Neural progenitor cell (in vitro differentiated cells): ENCODE measurements around the gene DUSP8. TPM values are rescaled to one million over a fixed set of nuclear protein-coding genes. Genes with fewer than 3 reads are reported as not detected.
A peak's percentile ranks its signal among the peaks of the same experiment; 100 is the strongest.

ENCODE experiments used
- DNase-seq: peaks from one replicate; pipeline ENCODE4 v3.0.0-alpha.2; 2016; ENCODE audit warnings: low spot score
- H2AFZ ChIP-seq: fragments of 200-600 bp; sonication (generic); replicated peaks from 2 replicates; pipeline ENCODE4 v1.6.1; 2016; ENCODE audit warnings: antibody characterized with exemption
- H3F3A ChIP-seq: fragments of 200-600 bp; sonication (generic); 2 replicates; pipeline ENCODE4 v1.6.1; 2016; ENCODE audit warnings: antibody characterized with exemption, low read depth
- H3K27ac ChIP-seq: fragments of 200-600 bp; sonication (generic); 2 replicates; pipeline ENCODE4 v1.5.1; 2016; ENCODE audit warnings: mild to moderate bottlenecking
- H3K27me3 ChIP-seq: fragments of 200-600 bp; sonication (generic); 2 replicates; pipeline ENCODE4 v1.6.1; 2016; ENCODE audit warnings: mild to moderate bottlenecking, moderate library complexity
- H3K36me3 ChIP-seq: fragments of 200-600 bp; sonication (generic); 2 replicates; pipeline ENCODE4 v1.5.1; 2016
- H3K4me1 ChIP-seq: fragments of 200-600 bp; sonication (generic); 2 replicates; pipeline ENCODE4 v1.6.1; 2016; ENCODE audit warnings: mixed run types
- H3K4me2 ChIP-seq: fragments of 200-600 bp; sonication (generic); 2 replicates; pipeline ENCODE4 v1.6.1; 2016
- H3K4me3 ChIP-seq: fragments of 200-600 bp; sonication (generic); 2 replicates; pipeline ENCODE4 v1.5.1; 2016
- H3K79me2 ChIP-seq: fragments of 200-600 bp; sonication (generic); 2 replicates; pipeline ENCODE4 v1.6.1; 2016; ENCODE audit warnings: low read depth
- H3K9ac ChIP-seq: fragments of 200-600 bp; sonication (generic); 2 replicates; pipeline ENCODE4 v1.6.1; 2016
- H3K9me3 ChIP-seq: fragments of 200-600 bp; sonication (generic); 2 replicates; pipeline ENCODE4 v1.5.1; 2016; ENCODE audit warnings: low read depth
- H4K20me1 ChIP-seq: fragments of 200-600 bp; sonication (generic); 2 replicates; pipeline ENCODE4 v1.6.1; 2016; ENCODE audit warnings: low read depth
- H3K27ac Mint-ChIP-seq: 3 replicates; pipeline ENCODE4 v1.8.0; 2021; ENCODE audit warnings: mixed read lengths
- H3K27me3 Mint-ChIP-seq: 2 replicates; pipeline ENCODE4 v1.8.0; 2022; ENCODE audit warnings: low read depth, mild to moderate bottlenecking, inconsistent platforms, moderate library complexity, mixed read lengths; ENCODE audit not compliant: insufficient read depth
- H3K36me3 Mint-ChIP-seq: 3 replicates; pipeline ENCODE4 v1.8.0; 2021; ENCODE audit warnings: mixed read lengths
- H3K4me1 Mint-ChIP-seq: 3 replicates; pipeline ENCODE4 v1.8.0; 2021; ENCODE audit warnings: mixed read lengths
- H3K4me3 Mint-ChIP-seq: 3 replicates; pipeline ENCODE4 v1.8.0; 2021; ENCODE audit warnings: mild to moderate bottlenecking, moderate library complexity, mixed read lengths
- H3K9me3 Mint-ChIP-seq: 3 replicates; pipeline ENCODE4 v1.8.0; 2020; ENCODE audit warnings: mixed read lengths
- CTCF ChIP-seq: fragments of 200-600 bp; sonication (generic); IDR thresholded peaks from 2 replicates; pipeline ENCODE4 v1.5.1; 2017; ENCODE audit warnings: antibody characterized with exemption, mild to moderate bottlenecking
- EZH2 ChIP-seq: fragments of 200-600 bp; sonication (generic); IDR thresholded peaks from 2 replicates; pipeline ENCODE4 v1.6.1; 2017; ENCODE audit warnings: antibody characterized with exemption, mild to moderate bottlenecking, moderate library complexity
- EZH2phosphoT487 ChIP-seq: fragments of 200-600 bp; sonication (generic); IDR thresholded peaks from 2 replicates; pipeline ENCODE4 v1.6.1; 2017; ENCODE audit warnings: antibody characterized with exemption
- total RNA-seq: library from RNA; depleted of rRNA; stranded (reverse); fragments of >200 nt; gene quantifications from 2 replicates; pipeline ENCODE4 v1.2.3, GENCODE V29; 2015; ENCODE audit warnings: low replicate concordance

Gene DUSP8
- total RNA-seq, 1 donor from 2014 or later: 0.09 TPM

- no peaks in the 10 kb centered on the region for H3K9me3 Mint-ChIP-seq
- no peak for DNase-seq
- peaks cover 20% of the 10 kb centered on the region for H3K4me1 ChIP-seq
- H4K20me1 ChIP-seq: peaks cover 15% of the 10 kb centered on the region
- no peak overlapping the region for H3K27ac Mint-ChIP-seq
- H3K4me2 ChIP-seq: no peak overlapping the region
- H3K4me3 ChIP-seq: no peak overlapping the region
- H3K4me3 Mint-ChIP-seq: no peak overlapping the region
- peaks cover 5% of the 10 kb centered on the region for H3F3A ChIP-seq
- peaks cover 42% of the 10 kb centered on the region for H3K27me3 Mint-ChIP-seq
- H3K27me3 ChIP-seq: peaks cover 78% of the 10 kb centered on the region
- no peak overlapping the region for H2AFZ ChIP-seq
- H3K79me2 ChIP-seq: no peaks in the 10 kb centered on the region
- TF ChIP-seq EZH2: no peak
- no peak for TF ChIP-seq EZH2phosphoT487
- TF ChIP-seq CTCF: no peak
- H3K9ac ChIP-seq: no peak overlapping the region
- no peaks in the 10 kb centered on the region for H3K36me3 Mint-ChIP-seq
- H3K27ac ChIP-seq: no peak overlapping the region
- no peaks in the 10 kb centered on the region for H3K9me3 ChIP-seq
- H3K36me3 ChIP-seq: no peaks in the 10 kb centered on the region
- no peaks in the 10 kb centered on the region for H3K4me1 Mint-ChIP-seq
Observed at GRCh38 chr11:1543606-1544263, 28.3 kb downstream of the DUSP8 start.

GRCh38 chr11:1542267-1542666 is 29.8 kb downstream of the DUSP8 start:
- no peaks in the 10 kb centered on the region for H3K9me3 ChIP-seq
- TF ChIP-seq EZH2 (no peak), CTCF (no peak), EZH2phosphoT487 (no peak)
- H3K27ac ChIP-seq: no peak overlapping the region
- no peak overlapping the region for H3K27ac Mint-ChIP-seq
- peaks cover 11% of the 10 kb centered on the region for H4K20me1 ChIP-seq
- H3K9ac ChIP-seq: no peak overlapping the region
- no peaks in the 10 kb centered on the region for H3K4me1 Mint-ChIP-seq
- no peaks in the 10 kb centered on the region for H3K9me3 Mint-ChIP-seq
- H3K4me3 ChIP-seq: no peak overlapping the region
- peaks cover 75% of the 10 kb centered on the region for H3K27me3 ChIP-seq
- peaks cover 7% of the 10 kb centered on the region for H3K4me1 ChIP-seq
- H3K79me2 ChIP-seq: peaks cover 3% of the 10 kb centered on the region
- no peak overlapping the region for H3K4me3 Mint-ChIP-seq
- no peak for DNase-seq
- no peaks in the 10 kb centered on the region for H3K36me3 ChIP-seq
- peaks cover 38% of the 10 kb centered on the region for H3K27me3 Mint-ChIP-seq
- H2AFZ ChIP-seq: no peak overlapping the region
- no peaks in the 10 kb centered on the region for H3K36me3 Mint-ChIP-seq
- H3K4me2 ChIP-seq: no peak overlapping the region
- H3F3A ChIP-seq: peaks cover 5% of the 10 kb centered on the region

- Histone ChIP-seq H3K27ac (no peak overlapping the region), H2AFZ (peak overlapping the region; percentile 17), H3K9me3 (no peaks in the 10 kb centered on the region), H3K4me2 (no peak overlapping the region), H3F3A (peaks cover 5% of the 10 kb centered on the region), H3K4me1 (peaks cover 7% of the 10 kb centered on the region), H3K79me2 (peaks cover 9% of the 10 kb centered on the region), H4K20me1 (peaks cover 13% of the 10 kb centered on the region), H3K4me3 (no peak overlapping the region), H3K27me3 (peaks cover 69% of the 10 kb centered on the region), H3K36me3 (no peaks in the 10 kb centered on the region), H3K9ac (no peak overlapping the region)
- peak; percentile 34 for DNase-seq
- Mint-ChIP-seq H3K4me3 (no peak overlapping the region), H3K27me3 (peaks cover 38% of the 10 kb centered on the region), H3K36me3 (no peaks in the 10 kb centered on the region), H3K4me1 (no peaks in the 10 kb centered on the region), H3K27ac (peak overlapping the region; percentile 41), H3K9me3 (no peaks in the 10 kb centered on the region)
- TF ChIP-seq CTCF (no peak), EZH2phosphoT487 (no peak), EZH2 (no peak)
Observed at GRCh38 chr11:1541474-1542204, 30.4 kb downstream of the DUSP8 start.
